ENCODE results near the gene IQSEC1. TPM values are rescaled to one million over a fixed set of nuclear protein-coding genes. Genes with fewer than 3 reads are reported as not detected.

Gene IQSEC1
- total and polyA plus RNA-seq, 2 experiments from 2014 or later, result 8.0 to 51.9 TPM

- no peaks in the 10 kb centered on the region for H3K4me1 Mint-ChIP-seq
- DNase-seq (ENCODE audit: low spot score) (peak; percentile 27), ATAC-seq (peak; percentile 95)
- Histone ChIP-seq H4K20me1 (replicated peaks; ENCODE audit: insufficient read depth) (no peaks in the 10 kb centered on the region), H3K4me3 (no peak overlapping the region), H3K27ac (ENCODE audit: low read depth) (no peak overlapping the region), H3K36me3 (ENCODE audit: insufficient read depth) (no peaks in the 10 kb centered on the region), H3K79me2 (replicated peaks; ENCODE audit: insufficient read depth) (no peaks in the 10 kb centered on the region), H3F3A (replicated peaks; ENCODE audit: low read depth) (no peaks in the 10 kb centered on the region), H3K9me2 (ENCODE audit: insufficient read depth) (no peaks in the 10 kb centered on the region), H2AFZ (no peak overlapping the region), H3K27me3 (ENCODE audit: insufficient read depth) (no peaks in the 10 kb centered on the region), H3K4me2 (no peak overlapping the region), H3K4me1 (ENCODE audit: insufficient read depth) (no peaks in the 10 kb centered on the region)
- TF ChIP-seq, protein P1, sequence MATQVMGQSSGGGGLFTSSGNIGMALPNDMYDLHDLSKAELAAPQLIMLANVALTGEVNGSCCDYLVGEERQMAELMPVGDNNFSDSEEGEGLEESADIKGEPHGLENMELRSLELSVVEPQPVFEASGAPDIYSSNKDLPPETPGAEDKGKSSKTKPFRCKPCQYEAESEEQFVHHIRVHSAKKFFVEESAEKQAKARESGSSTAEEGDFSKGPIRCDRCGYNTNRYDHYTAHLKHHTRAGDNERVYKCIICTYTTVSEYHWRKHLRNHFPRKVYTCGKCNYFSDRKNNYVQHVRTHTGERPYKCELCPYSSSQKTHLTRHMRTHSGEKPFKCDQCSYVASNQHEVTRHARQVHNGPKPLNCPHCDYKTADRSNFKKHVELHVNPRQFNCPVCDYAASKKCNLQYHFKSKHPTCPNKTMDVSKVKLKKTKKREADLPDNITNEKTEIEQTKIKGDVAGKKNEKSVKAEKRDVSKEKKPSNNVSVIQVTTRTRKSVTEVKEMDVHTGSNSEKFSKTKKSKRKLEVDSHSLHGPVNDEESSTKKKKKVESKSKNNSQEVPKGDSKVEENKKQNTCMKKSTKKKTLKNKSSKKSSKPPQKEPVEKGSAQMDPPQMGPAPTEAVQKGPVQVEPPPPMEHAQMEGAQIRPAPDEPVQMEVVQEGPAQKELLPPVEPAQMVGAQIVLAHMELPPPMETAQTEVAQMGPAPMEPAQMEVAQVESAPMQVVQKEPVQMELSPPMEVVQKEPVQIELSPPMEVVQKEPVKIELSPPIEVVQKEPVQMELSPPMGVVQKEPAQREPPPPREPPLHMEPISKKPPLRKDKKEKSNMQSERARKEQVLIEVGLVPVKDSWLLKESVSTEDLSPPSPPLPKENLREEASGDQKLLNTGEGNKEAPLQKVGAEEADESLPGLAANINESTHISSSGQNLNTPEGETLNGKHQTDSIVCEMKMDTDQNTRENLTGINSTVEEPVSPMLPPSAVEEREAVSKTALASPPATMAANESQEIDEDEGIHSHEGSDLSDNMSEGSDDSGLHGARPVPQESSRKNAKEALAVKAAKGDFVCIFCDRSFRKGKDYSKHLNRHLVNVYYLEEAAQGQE (IDR thresholded peaks at IDR 0.05; ENCODE audit: unreplicated experiment), result no peak
- no peak for TF ChIP-seq NANOG (IDR thresholded peaks at IDR 0.05; ENCODE audit: borderline replicate concordance)
- TF ChIP-seq STAT1 (IDR thresholded peaks at IDR 0.05; ENCODE audit: unreplicated experiment), result no peak
- peak in 1 of 2 experiments; percentile 49; a peak in 2 of 4 replicates for TF ChIP-seq CTCF (conservative IDR thresholded peaks at IDR 0.05; ENCODE audit: low read depth in 2 of 2)
- no peak overlapping the region for H3K27ac Mint-ChIP-seq
- H3K36me3 Mint-ChIP-seq (ENCODE audit: low read depth), result no peaks in the 10 kb centered on the region
- H3K4me3 Mint-ChIP-seq, result no peak overlapping the region
- H3K9me3 Mint-ChIP-seq, result no peaks in the 10 kb centered on the region
- peaks cover 18% of the 10 kb centered on the region for H3K27me3 Mint-ChIP-seq (ENCODE audit: insufficient read depth, low read depth, poor library complexity)
These were observed 216.6 kb downstream of the IQSEC1 start for GRCh38 chr3:12856626-12857025.

GRCh38 chr3:12854565-12854964 is 218.7 kb downstream of the IQSEC1 start:
- H3K4me3 Mint-ChIP-seq, result no peak overlapping the region
- no peaks in the 10 kb centered on the region for H3K36me3 Mint-ChIP-seq (ENCODE audit: low read depth)
- H3K27me3 Mint-ChIP-seq (ENCODE audit: insufficient read depth, low read depth, poor library complexity), result peaks cover 17% of the 10 kb centered on the region
- Histone ChIP-seq H2AFZ (no peak overlapping the region), H3K36me3 (ENCODE audit: insufficient read depth) (no peaks in the 10 kb centered on the region), H3K4me3 (no peak overlapping the region), H3F3A (replicated peaks; ENCODE audit: low read depth) (no peaks in the 10 kb centered on the region), H3K4me1 (ENCODE audit: insufficient read depth) (no peaks in the 10 kb centered on the region), H3K4me2 (no peak overlapping the region), H3K27ac (ENCODE audit: low read depth) (no peak overlapping the region), H3K79me2 (replicated peaks; ENCODE audit: insufficient read depth) (no peaks in the 10 kb centered on the region), H3K27me3 (ENCODE audit: insufficient read depth) (no peaks in the 10 kb centered on the region), H3K9me2 (ENCODE audit: insufficient read depth) (no peaks in the 10 kb centered on the region), H4K20me1 (replicated peaks; ENCODE audit: insufficient read depth) (no peaks in the 10 kb centered on the region)
- no peaks in the 10 kb centered on the region for H3K4me1 Mint-ChIP-seq
- H3K27ac Mint-ChIP-seq, result no peak overlapping the region
- no peak for ATAC-seq
- no peak for DNase-seq (ENCODE audit: low spot score)
- H3K9me3 Mint-ChIP-seq, result peaks cover 6% of the 10 kb centered on the region; the same call in 2 of the 3 replicates
- TF ChIP-seq, protein P2, sequence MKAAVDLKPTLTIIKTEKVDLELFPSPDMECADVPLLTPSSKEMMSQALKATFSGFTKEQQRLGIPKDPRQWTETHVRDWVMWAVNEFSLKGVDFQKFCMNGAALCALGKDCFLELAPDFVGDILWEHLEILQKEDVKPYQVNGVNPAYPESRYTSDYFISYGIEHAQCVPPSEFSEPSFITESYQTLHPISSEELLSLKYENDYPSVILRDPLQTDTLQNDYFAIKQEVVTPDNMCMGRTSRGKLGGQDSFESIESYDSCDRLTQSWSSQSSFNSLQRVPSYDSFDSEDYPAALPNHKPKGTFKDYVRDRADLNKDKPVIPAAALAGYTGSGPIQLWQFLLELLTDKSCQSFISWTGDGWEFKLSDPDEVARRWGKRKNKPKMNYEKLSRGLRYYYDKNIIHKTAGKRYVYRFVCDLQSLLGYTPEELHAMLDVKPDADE (IDR thresholded peaks at IDR 0.05), result no peak
- TF ChIP-seq ZNF331 (CRISPR knock-in tag; IDR thresholded peaks at IDR 0.05; ENCODE audit: low read depth), result no peak
- no peak for TF ChIP-seq CTCF (conservative IDR thresholded peaks at IDR 0.05; ENCODE audit: low read depth in 2 of 2)
- no peak for TF ChIP-seq EZH2 (IDR thresholded peaks at IDR 0.05; ENCODE audit: low read depth, unreplicated experiment)
- TF ChIP-seq, protein P1 (IDR thresholded peaks at IDR 0.05; ENCODE audit: unreplicated experiment), result no peak
- TF ChIP-seq NANOG (IDR thresholded peaks at IDR 0.05; ENCODE audit: borderline replicate concordance), result no peak
